Measurements from ENCODE around the gene SUOX.

Gene SUOX

GRCh38 chr12:55996715-55997534 lies at the start of gene SUOX:
SUOX (plus strand) TSS chr12:55997276; CDS start chr12:56002222, 4,946 bp downstream.
- no peak for TF ChIP-seq CTCF (IDR thresholded peaks at IDR 0.05; ENCODE audit: borderline replicate concordance, insufficient read depth, low read depth, low read length)
- peak within 1 kb of the TSS; percentile 83 for H3K4me3 ChIP-seq (ENCODE audit: low read depth, low read length)

- no peak overlapping the region for H3K4me3 ChIP-seq (ENCODE audit: low read depth, low read length)
- TF ChIP-seq CTCF (IDR thresholded peaks at IDR 0.05; ENCODE audit: borderline replicate concordance, insufficient read depth, low read depth, low read length), result no peak
These were observed 41.7 kb upstream of the SUOX start for GRCh38 chr12:55955344-55955743.

- peak; percentile 40; the same call in 1 of the 2 replicates for TF ChIP-seq CTCF (IDR thresholded peaks at IDR 0.05; ENCODE audit: borderline replicate concordance, insufficient read depth, low read depth, low read length)
- no peak overlapping the region for H3K4me3 ChIP-seq (ENCODE audit: low read depth, low read length)
These were observed 41.1 kb upstream of the SUOX start for GRCh38 chr12:55955800-55956508.

GRCh38 chr12:55957106-55957859 lies 39.8 kb upstream of the SUOX start:
- no peak for TF ChIP-seq CTCF (IDR thresholded peaks at IDR 0.05; ENCODE audit: borderline replicate concordance, insufficient read depth, low read depth, low read length)
- H3K4me3 ChIP-seq (ENCODE audit: low read depth, low read length), result no peak overlapping the region

GRCh38 chr12:55963760-55964159 lies 33.3 kb upstream of the SUOX start:
- TF ChIP-seq CTCF (IDR thresholded peaks at IDR 0.05; ENCODE audit: borderline replicate concordance, insufficient read depth, low read depth, low read length), result no peak
- H3K4me3 ChIP-seq (ENCODE audit: low read depth, low read length), result no peak overlapping the region

GRCh38 chr12:55965240-55965639 lies 31.8 kb upstream of the SUOX start:
- no peak overlapping the region for H3K4me3 ChIP-seq (ENCODE audit: low read depth, low read length)
- TF ChIP-seq CTCF (IDR thresholded peaks at IDR 0.05; ENCODE audit: borderline replicate concordance, insufficient read depth, low read depth, low read length), result no peak

Data from GM12875 (cell line).